Measurements from ENCODE around the gene FAIM.
"Not testable (repeated sequence)": the region's sequence is repeated elsewhere in the genome, so short reads cannot be mapped to it uniquely, and the experiment has no call there.

DNA sequence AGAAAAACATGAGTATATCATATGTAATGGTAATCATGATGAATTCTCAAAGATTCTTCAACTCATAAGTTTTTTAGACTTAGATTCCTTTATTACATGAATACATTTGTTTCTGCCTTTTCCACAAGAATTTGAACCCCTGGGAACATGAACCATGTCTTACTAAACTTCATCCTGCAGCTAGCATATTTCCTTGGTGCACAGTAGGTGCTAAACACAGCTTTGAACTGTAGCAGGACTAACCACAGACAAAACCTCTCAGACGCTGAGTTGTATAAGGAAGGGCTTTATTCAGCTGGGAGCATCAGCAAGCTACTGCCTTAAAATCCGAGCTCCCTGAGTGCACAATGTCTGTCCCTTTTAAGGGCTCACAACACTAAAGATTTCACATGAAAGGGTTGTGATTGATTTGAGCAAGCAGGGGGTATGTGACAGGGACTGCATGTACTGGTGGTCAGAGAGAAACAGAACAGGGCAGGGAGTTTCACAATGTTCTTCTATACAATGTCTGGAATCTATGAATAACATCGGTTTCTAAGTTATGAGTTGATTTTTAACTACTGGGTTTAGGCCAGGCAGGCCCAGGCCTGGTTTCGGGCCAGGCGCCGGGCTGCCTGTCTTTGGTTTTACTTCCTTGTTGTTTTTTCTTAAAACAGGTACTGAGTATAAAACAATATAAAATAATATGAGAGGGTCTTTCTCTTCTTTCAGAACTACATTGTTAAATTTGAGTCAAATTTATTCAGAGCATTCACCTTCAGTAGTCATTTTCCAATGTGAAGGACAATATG is 11.2 kb upstream of the FAIM start:
- TF ChIP-seq, protein P1, sequence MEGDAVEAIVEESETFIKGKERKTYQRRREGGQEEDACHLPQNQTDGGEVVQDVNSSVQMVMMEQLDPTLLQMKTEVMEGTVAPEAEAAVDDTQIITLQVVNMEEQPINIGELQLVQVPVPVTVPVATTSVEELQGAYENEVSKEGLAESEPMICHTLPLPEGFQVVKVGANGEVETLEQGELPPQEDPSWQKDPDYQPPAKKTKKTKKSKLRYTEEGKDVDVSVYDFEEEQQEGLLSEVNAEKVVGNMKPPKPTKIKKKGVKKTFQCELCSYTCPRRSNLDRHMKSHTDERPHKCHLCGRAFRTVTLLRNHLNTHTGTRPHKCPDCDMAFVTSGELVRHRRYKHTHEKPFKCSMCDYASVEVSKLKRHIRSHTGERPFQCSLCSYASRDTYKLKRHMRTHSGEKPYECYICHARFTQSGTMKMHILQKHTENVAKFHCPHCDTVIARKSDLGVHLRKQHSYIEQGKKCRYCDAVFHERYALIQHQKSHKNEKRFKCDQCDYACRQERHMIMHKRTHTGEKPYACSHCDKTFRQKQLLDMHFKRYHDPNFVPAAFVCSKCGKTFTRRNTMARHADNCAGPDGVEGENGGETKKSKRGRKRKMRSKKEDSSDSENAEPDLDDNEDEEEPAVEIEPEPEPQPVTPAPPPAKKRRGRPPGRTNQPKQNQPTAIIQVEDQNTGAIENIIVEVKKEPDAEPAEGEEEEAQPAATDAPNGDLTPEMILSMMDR (IDR thresholded peaks at IDR 0.05) = not testable (repeated sequence)
- not testable (repeated sequence) for TF ChIP-seq CBX8 (IDR thresholded peaks at IDR 0.05); POLR2A (IDR thresholded peaks at IDR 0.05; ENCODE audit: low read length); CEBPB (IDR thresholded peaks at IDR 0.05); MYC (IDR thresholded peaks at IDR 0.05; ENCODE audit: borderline replicate concordance, low read length)
- TF ChIP-seq, protein P2, sequence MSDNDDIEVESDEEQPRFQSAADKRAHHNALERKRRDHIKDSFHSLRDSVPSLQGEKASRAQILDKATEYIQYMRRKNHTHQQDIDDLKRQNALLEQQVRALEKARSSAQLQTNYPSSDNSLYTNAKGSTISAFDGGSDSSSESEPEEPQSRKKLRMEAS (IDR thresholded peaks at IDR 0.05) = not testable (repeated sequence)
